NCI-H748 treated with DMSO at 0.1 percent for 48 hours (cell line): Measurements from ENCODE around the gene MFSD6L.

Experiments
- DNase-seq: peaks from one replicate; lab custom pipeline; 2025; lab: John Stamatoyannopoulos, UW

The MFSD6L gene

GRCh38 chr17:8798846-8799569 is at the start of gene MFSD6L:
TSS of gene MFSD6L (minus strand) at chr17:8799365. CDS start at chr17:8799120, 245 bp downstream.
- no peak for DNase-seq

- no peak for DNase-seq
Observed at GRCh38 chr17:8847891-8848290, 48.7 kb upstream of the MFSD6L start.

GRCh38 chr17:8846768-8847211 is 47.6 kb upstream of the MFSD6L start:
- no peak for DNase-seq

- no peak for DNase-seq
Observed at GRCh38 chr17:8844229-8845218, 45.4 kb upstream of the MFSD6L start.

GRCh38 chr17:8843344-8843743 is 44.2 kb upstream of the MFSD6L start:
- DNase-seq, result no peak

GRCh38 chr17:8841844-8842243 is 42.7 kb upstream of the MFSD6L start:
- no peak for DNase-seq

- DNase-seq, result no peak
Observed at GRCh38 chr17:8839410-8839935, 40.3 kb upstream of the MFSD6L start.

- DNase-seq, result no peak
Observed at GRCh38 chr17:8838551-8839095, 39.5 kb upstream of the MFSD6L start.

- DNase-seq, result no peak
Observed at GRCh38 chr17:8837563-8838075, 38.5 kb upstream of the MFSD6L start.

- no peak for DNase-seq
Observed at GRCh38 chr17:8836821-8837562, 37.8 kb upstream of the MFSD6L start.

- no peak for DNase-seq
Observed at GRCh38 chr17:8835631-8836364, 36.6 kb upstream of the MFSD6L start.

GRCh38 chr17:8835106-8835505 is 35.9 kb upstream of the MFSD6L start:
- no peak for DNase-seq

- no peak for DNase-seq
Observed at GRCh38 chr17:8832711-8833352, 33.7 kb upstream of the MFSD6L start.

GRCh38 chr17:8831234-8831849 is 32.2 kb upstream of the MFSD6L start:
- DNase-seq, result no peak

GRCh38 chr17:8830141-8830540 is 31.0 kb upstream of the MFSD6L start:
- no peak for DNase-seq

- DNase-seq, result no peak
Observed at GRCh38 chr17:8829036-8829941, 30.1 kb upstream of the MFSD6L start.

GRCh38 chr17:8828517-8828875 is 29.3 kb upstream of the MFSD6L start:
- DNase-seq, result no peak

GRCh38 chr17:8826808-8827435 is 27.8 kb upstream of the MFSD6L start:
- DNase-seq, result no peak
